ENCODE measurements around the gene STON2. TPM values are rescaled to one million over a fixed set of nuclear protein-coding genes. Genes with fewer than 3 reads are reported as not detected.

Gene STON2
- total RNA-seq, 3 donors from 2014 or later (not counting 1 experiment from before 2014, with no cell fraction given): 1.7 to 4.8 (median 3.8) TPM

GRCh38 chr14:81310606-81311005 lies 89.5 kb downstream of the STON2 start:
- H3K36me3 Mint-ChIP-seq: no peaks in the 10 kb centered on the region
- no peak for TF ChIP-seq CTCF (IDR thresholded peaks at IDR 0.05)
- no peak overlapping the region for H3K27ac Mint-ChIP-seq
- ATAC-seq (no peak), DNase-seq (no peak)
- Histone ChIP-seq H3K4me1 (ENCODE audit: control insufficient read depth, insufficient read depth, low read length) (no peaks in the 10 kb centered on the region), H3K9me3 (ENCODE audit: control insufficient read depth, insufficient read depth, low read length) (no peaks in the 10 kb centered on the region), H3K4me3 (ENCODE audit: low read length) (no peak overlapping the region), H3K36me3 (ENCODE audit: control insufficient read depth, insufficient read depth, low read length) (no peaks in the 10 kb centered on the region), H3K27ac (ENCODE audit: low read length) (no peak overlapping the region), H3K27me3 (ENCODE audit: control insufficient read depth, insufficient read depth, low read length) (no peaks in the 10 kb centered on the region)
- H3K4me1 Mint-ChIP-seq: no peaks in the 10 kb centered on the region
- intact Hi-C loops (cut with micrococcal nuclease): no loop called here
- H3K4me3 Mint-ChIP-seq: no peak overlapping the region
- H3K27me3 Mint-ChIP-seq (ENCODE audit: low read depth in 2 of 2): peaks cover 8 to 22% of the 10 kb centered on the region in 2 donors
- WGBS (ENCODE audit: insufficient coverage): 67% methylated on average over 4 of the region's 4 CpGs
- H3K9me3 Mint-ChIP-seq: no peaks in the 10 kb centered on the region

- Mint-ChIP-seq H3K9me3 (no peaks in the 10 kb centered on the region), H3K36me3 (no peaks in the 10 kb centered on the region), H3K4me3 (no peak overlapping the region), H3K27ac (no peak overlapping the region), H3K4me1 (no peaks in the 10 kb centered on the region), H3K27me3 (ENCODE audit: low read depth in 2 of 2) (peaks cover 8 to 22% of the 10 kb centered on the region in 2 donors)
- Histone ChIP-seq H3K27ac (ENCODE audit: low read length) (no peak overlapping the region), H3K27me3 (ENCODE audit: control insufficient read depth, insufficient read depth, low read length) (no peaks in the 10 kb centered on the region), H3K36me3 (ENCODE audit: control insufficient read depth, insufficient read depth, low read length) (no peaks in the 10 kb centered on the region), H3K9me3 (ENCODE audit: control insufficient read depth, insufficient read depth, low read length) (no peaks in the 10 kb centered on the region), H3K4me3 (ENCODE audit: low read length) (no peak overlapping the region), H3K4me1 (ENCODE audit: control insufficient read depth, insufficient read depth, low read length) (no peaks in the 10 kb centered on the region)
- DNase-seq (no peak), ATAC-seq (no peak)
- 94% methylated on average over 1 of the region's 2 CpGs for WGBS (ENCODE audit: insufficient coverage)
- intact Hi-C loops (cut with micrococcal nuclease): no loop called here
- TF ChIP-seq CTCF (IDR thresholded peaks at IDR 0.05): no peak
These were observed 90.6 kb downstream of the STON2 start for GRCh38 chr14:81309511-81309910.

- Histone ChIP-seq H3K4me3 (ENCODE audit: low read length) (no peak overlapping the region), H3K36me3 (ENCODE audit: control insufficient read depth, insufficient read depth, low read length) (no peaks in the 10 kb centered on the region), H3K27ac (ENCODE audit: low read length) (no peak overlapping the region), H3K4me1 (ENCODE audit: control insufficient read depth, insufficient read depth, low read length) (no peaks in the 10 kb centered on the region), H3K9me3 (ENCODE audit: control insufficient read depth, insufficient read depth, low read length) (no peaks in the 10 kb centered on the region), H3K27me3 (ENCODE audit: control insufficient read depth, insufficient read depth, low read length) (no peaks in the 10 kb centered on the region)
- H3K36me3 Mint-ChIP-seq: no peaks in the 10 kb centered on the region
- no peak overlapping the region for H3K4me3 Mint-ChIP-seq
- peaks cover 5 to 8% of the 10 kb centered on the region in 2 donors for H3K27me3 Mint-ChIP-seq (ENCODE audit: low read depth in 2 of 2)
- no peak for ATAC-seq
- WGBS (ENCODE audit: insufficient coverage): 70% methylated on average over 2 of the region's 3 CpGs
- H3K9me3 Mint-ChIP-seq: no peaks in the 10 kb centered on the region
- no peak overlapping the region for H3K27ac Mint-ChIP-seq
- intact Hi-C loops (cut with micrococcal nuclease): no loop called here
- H3K4me1 Mint-ChIP-seq: peaks cover 0 to 7% of the 10 kb centered on the region in 2 donors
- no peak for DNase-seq
- TF ChIP-seq CTCF (IDR thresholded peaks at IDR 0.05): no peak
These were observed 94.4 kb downstream of the STON2 start for GRCh38 chr14:81305743-81306142.

GRCh38 chr14:81305065-81305464 lies 95.1 kb downstream of the STON2 start:
- no peak for TF ChIP-seq CTCF (IDR thresholded peaks at IDR 0.05)
- WGBS (ENCODE audit: insufficient coverage): 94% methylated on average over 2 of the region's 4 CpGs
- Histone ChIP-seq H3K9me3 (ENCODE audit: control insufficient read depth, insufficient read depth, low read length) (no peaks in the 10 kb centered on the region), H3K4me3 (ENCODE audit: low read length) (no peak overlapping the region), H3K4me1 (ENCODE audit: control insufficient read depth, insufficient read depth, low read length) (no peaks in the 10 kb centered on the region), H3K27me3 (ENCODE audit: control insufficient read depth, insufficient read depth, low read length) (no peaks in the 10 kb centered on the region), H3K27ac (ENCODE audit: low read length) (no peak overlapping the region), H3K36me3 (ENCODE audit: control insufficient read depth, insufficient read depth, low read length) (no peaks in the 10 kb centered on the region)
- Mint-ChIP-seq H3K9me3 (no peaks in the 10 kb centered on the region), H3K27me3 (ENCODE audit: low read depth in 2 of 2) (peaks cover 0 to 5% of the 10 kb centered on the region in 2 donors), H3K27ac (no peak overlapping the region), H3K36me3 (no peaks in the 10 kb centered on the region), H3K4me3 (no peak overlapping the region), H3K4me1 (peaks cover 0 to 7% of the 10 kb centered on the region in 2 donors)
- DNase-seq (no peak), ATAC-seq (no peak)
- intact Hi-C loops (cut with micrococcal nuclease): no loop called here
